WTC11 (cell line): ENCODE measurements around the gene STX8.

Source experiments
- ATF1 ChIP-seq: sonication (generic); formaldehyde crosslinking; IDR thresholded peaks from 2 replicates; pipeline ENCODE4 v1.8.1; 2023; ENCODE audit warnings: mild to moderate bottlenecking, moderate library complexity, missing genetic modification reagents
- CBFB ChIP-seq: sonication (generic); formaldehyde crosslinking; IDR thresholded peaks from 2 replicates; pipeline ENCODE4 v1.8.1; 2022; ENCODE audit warnings: mild to moderate bottlenecking, low read depth, missing genetic modification reagents
- NFYB ChIP-seq: sonication (generic); formaldehyde crosslinking; conservative IDR thresholded peaks from 2 replicates; pipeline ENCODE4 v1.8.0; 2022; ENCODE audit warnings: low read depth, missing genetic modification reagents
- OVOL2 ChIP-seq: fragments of 250-450 bp; sonication (Bioruptor Pico); IDR thresholded peaks from 2 replicates; pipeline ENCODE4 v1.9.0; 2021; ENCODE audit warnings: mild to moderate bottlenecking, borderline replicate concordance
- ZNF232 ChIP-seq: sonication (generic); formaldehyde crosslinking; IDR thresholded peaks from 2 replicates; pipeline ENCODE4 v1.8.0; 2022; ENCODE audit warnings: mild to moderate bottlenecking, missing genetic modification reagents
- ZNF317 ChIP-seq: sonication (generic); formaldehyde crosslinking; IDR thresholded peaks from 2 replicates; pipeline ENCODE4 v1.8.1; 2023; ENCODE audit warnings: low read depth, mild to moderate bottlenecking, moderate library complexity, missing genetic modification reagents, borderline replicate concordance
- TF ChIP-seq, protein P1 (sequence below): fragments of 200-600 bp; IDR thresholded peaks from 2 replicates; pipeline ENCODE4 v1.8.0; 2022; ENCODE audit warnings: antibody characterized with exemption
- TF ChIP-seq, protein P2 (sequence below): sonication (generic); formaldehyde crosslinking; IDR thresholded peaks from 2 replicates; pipeline ENCODE4 v1.8.1; 2022; ENCODE audit warnings: low read depth, missing genetic modification reagents, borderline replicate concordance
- TF ChIP-seq, protein P3 (sequence below): sonication (generic); formaldehyde crosslinking; IDR thresholded peaks from 2 replicates; pipeline ENCODE4 v1.8.1; 2023; ENCODE audit warnings: mild to moderate bottlenecking, missing genetic modification reagents, moderate library complexity
- TF ChIP-seq, protein P4 (sequence below): sonication (generic); formaldehyde crosslinking; IDR thresholded peaks from 2 replicates; pipeline ENCODE4 v1.8.1; 2022; ENCODE audit warnings: mild to moderate bottlenecking, missing genetic modification reagents, moderate library complexity, borderline replicate concordance

DNA sequence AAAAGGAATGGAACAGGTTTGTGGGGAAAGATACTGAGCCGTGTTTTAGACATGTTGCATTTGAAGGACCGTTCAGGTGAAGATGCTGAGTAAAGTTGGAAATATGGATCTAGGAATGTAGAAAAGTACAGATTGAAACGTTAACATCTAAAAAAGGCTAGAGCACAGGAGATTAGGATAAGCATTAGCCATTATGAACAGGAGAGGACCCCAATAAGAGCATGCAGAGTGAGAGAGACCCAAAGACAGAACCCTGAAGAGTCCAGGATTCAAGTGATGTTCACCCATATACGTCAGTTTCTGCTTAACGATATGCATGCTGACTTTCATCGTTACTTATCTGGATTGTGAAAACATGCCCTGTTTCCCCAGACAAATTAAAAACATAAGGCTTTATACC lies 140.5 kb downstream of the STX8 start:
- TF ChIP-seq, protein P1, sequence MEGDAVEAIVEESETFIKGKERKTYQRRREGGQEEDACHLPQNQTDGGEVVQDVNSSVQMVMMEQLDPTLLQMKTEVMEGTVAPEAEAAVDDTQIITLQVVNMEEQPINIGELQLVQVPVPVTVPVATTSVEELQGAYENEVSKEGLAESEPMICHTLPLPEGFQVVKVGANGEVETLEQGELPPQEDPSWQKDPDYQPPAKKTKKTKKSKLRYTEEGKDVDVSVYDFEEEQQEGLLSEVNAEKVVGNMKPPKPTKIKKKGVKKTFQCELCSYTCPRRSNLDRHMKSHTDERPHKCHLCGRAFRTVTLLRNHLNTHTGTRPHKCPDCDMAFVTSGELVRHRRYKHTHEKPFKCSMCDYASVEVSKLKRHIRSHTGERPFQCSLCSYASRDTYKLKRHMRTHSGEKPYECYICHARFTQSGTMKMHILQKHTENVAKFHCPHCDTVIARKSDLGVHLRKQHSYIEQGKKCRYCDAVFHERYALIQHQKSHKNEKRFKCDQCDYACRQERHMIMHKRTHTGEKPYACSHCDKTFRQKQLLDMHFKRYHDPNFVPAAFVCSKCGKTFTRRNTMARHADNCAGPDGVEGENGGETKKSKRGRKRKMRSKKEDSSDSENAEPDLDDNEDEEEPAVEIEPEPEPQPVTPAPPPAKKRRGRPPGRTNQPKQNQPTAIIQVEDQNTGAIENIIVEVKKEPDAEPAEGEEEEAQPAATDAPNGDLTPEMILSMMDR: no peak
- no peak for TF ChIP-seq NFYB (CRISPR knock-in tag)
- no peak for TF ChIP-seq ZNF232 (CRISPR knock-in tag)
- TF ChIP-seq, protein P2, sequence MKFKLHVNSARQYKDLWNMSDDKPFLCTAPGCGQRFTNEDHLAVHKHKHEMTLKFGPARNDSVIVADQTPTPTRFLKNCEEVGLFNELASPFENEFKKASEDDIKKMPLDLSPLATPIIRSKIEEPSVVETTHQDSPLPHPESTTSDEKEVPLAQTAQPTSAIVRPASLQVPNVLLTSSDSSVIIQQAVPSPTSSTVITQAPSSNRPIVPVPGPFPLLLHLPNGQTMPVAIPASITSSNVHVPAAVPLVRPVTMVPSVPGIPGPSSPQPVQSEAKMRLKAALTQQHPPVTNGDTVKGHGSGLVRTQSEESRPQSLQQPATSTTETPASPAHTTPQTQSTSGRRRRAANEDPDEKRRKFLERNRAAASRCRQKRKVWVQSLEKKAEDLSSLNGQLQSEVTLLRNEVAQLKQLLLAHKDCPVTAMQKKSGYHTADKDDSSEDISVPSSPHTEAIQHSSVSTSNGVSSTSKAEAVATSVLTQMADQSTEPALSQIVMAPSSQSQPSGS (CRISPR knock-in tag): no peak
- no peak for TF ChIP-seq ZNF317 (CRISPR knock-in tag)
- no peak for TF ChIP-seq OVOL2 (CRISPR knock-in tag)
- TF ChIP-seq ATF1: no peak
- TF ChIP-seq, protein P3, sequence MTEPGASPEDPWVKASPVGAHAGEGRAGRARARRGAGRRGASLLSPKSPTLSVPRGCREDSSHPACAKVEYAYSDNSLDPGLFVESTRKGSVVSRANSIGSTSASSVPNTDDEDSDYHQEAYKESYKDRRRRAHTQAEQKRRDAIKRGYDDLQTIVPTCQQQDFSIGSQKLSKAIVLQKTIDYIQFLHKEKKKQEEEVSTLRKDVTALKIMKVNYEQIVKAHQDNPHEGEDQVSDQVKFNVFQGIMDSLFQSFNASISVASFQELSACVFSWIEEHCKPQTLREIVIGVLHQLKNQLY (CRISPR knock-in tag): no peak
- no peak for TF ChIP-seq CBFB (CRISPR knock-in tag)
- TF ChIP-seq, protein P4, sequence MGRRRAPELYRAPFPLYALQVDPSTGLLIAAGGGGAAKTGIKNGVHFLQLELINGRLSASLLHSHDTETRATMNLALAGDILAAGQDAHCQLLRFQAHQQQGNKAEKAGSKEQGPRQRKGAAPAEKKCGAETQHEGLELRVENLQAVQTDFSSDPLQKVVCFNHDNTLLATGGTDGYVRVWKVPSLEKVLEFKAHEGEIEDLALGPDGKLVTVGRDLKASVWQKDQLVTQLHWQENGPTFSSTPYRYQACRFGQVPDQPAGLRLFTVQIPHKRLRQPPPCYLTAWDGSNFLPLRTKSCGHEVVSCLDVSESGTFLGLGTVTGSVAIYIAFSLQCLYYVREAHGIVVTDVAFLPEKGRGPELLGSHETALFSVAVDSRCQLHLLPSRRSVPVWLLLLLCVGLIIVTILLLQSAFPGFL (CRISPR knock-in tag): no peak
